IMR-90 (cell line): ENCODE measurements around the gene SLC6A13. TPM values are rescaled to one million over a fixed set of nuclear protein-coding genes. Genes with fewer than 3 reads are reported as not detected.

Source experiments
- ATAC-seq: fragments of 200-7000 bp; cut with Tn5 transposase; 2 replicates; pipeline ENCODE4 v1.9.1; 2020; ENCODE audit warnings: low read depth, mild to moderate bottlenecking, moderate library complexity
- BruUV-seq: library from RNA; stranded (reverse); fragments of 400-500 nt; replicated peaks from 2 replicates; lab custom pipeline; 2021; lab: Mats Ljungman, UMichigan
- CTCF ChIA-PET: fragments of 300-600 bp; formaldehyde crosslinking; extraction: SDS; loops from one replicate; lab custom pipeline; 2021; ENCODE audit warnings: antibody characterized with exemption; lab: Yijun Ruan, JAX
- POLR2A ChIA-PET: fragments of 300-600 bp; sonication (Branson Sonifier 250); formaldehyde crosslinking; loops from one replicate; lab custom pipeline; 2022; ENCODE audit warnings: antibody characterized with exemption; ENCODE audit not compliant: unreplicated experiment; lab: Charles Lee
- DNase-seq: peaks from one replicate; pipeline ENCODE4 v3.0.0; 2013
- H2AFZ ChIP-seq: replicated peaks from 2 replicates; pipeline ENCODE3; 2013; ENCODE audit warnings: low read length, mild to moderate bottlenecking; ENCODE audit not compliant: poor library complexity
- H2AK5ac ChIP-seq: 2 replicates; pipeline ENCODE4 v1.6.1; 2013; ENCODE audit warnings: low read depth, low read length, inconsistent platforms
- H2AK9ac ChIP-seq: replicated peaks from 2 replicates; pipeline ENCODE3; 2013; ENCODE audit warnings: mild to moderate bottlenecking, low read depth, low read length, moderate library complexity; ENCODE audit not compliant: poor library complexity
- H2BK120ac ChIP-seq: 2 replicates; pipeline ENCODE4 v1.6.1; 2013; ENCODE audit warnings: low read depth, low read length, inconsistent platforms
- H2BK15ac ChIP-seq: 3 replicates; pipeline ENCODE4 v1.6.1; 2013; ENCODE audit warnings: low read depth, low read length, inconsistent platforms
- H2BK20ac ChIP-seq: 2 replicates; pipeline ENCODE4 v1.6.1; 2013; ENCODE audit warnings: low read depth, mild to moderate bottlenecking, inconsistent platforms, low read length, moderate library complexity
- H2BK5ac ChIP-seq: 2 replicates; pipeline ENCODE4 v1.6.1; 2013; ENCODE audit warnings: mild to moderate bottlenecking, low read depth, low read length, inconsistent platforms; ENCODE audit not compliant: poor library complexity, severe bottlenecking
- H3K14ac ChIP-seq: replicated peaks from 2 replicates; pipeline ENCODE4 v1.6.1; 2013; ENCODE audit warnings: low read depth, low read length, inconsistent platforms
- H3K18ac ChIP-seq: 2 replicates; pipeline ENCODE4 v1.6.1; 2013; ENCODE audit warnings: low read depth, low read length, control low read depth
- H3K23ac ChIP-seq: 2 replicates; pipeline ENCODE4 v1.6.1; 2013; ENCODE audit warnings: low read depth, low read length, inconsistent platforms
- H3K27ac ChIP-seq: 2 replicates; pipeline ENCODE4 v1.5.1; 2013; ENCODE audit warnings: mild to moderate bottlenecking, control low read depth, low read length; ENCODE audit not compliant: insufficient read depth
- H3K27me3 ChIP-seq: 2 replicates; pipeline ENCODE4 v1.6.1; 2013; ENCODE audit warnings: low read length; ENCODE audit not compliant: control insufficient read depth, insufficient read depth
- H3K36me3 ChIP-seq: 2 replicates; pipeline ENCODE4 v1.6.1; 2013; ENCODE audit warnings: low read length, mixed read lengths; ENCODE audit not compliant: control insufficient read depth, insufficient read depth
- H3K4ac ChIP-seq: 2 replicates; pipeline ENCODE4 v1.6.1; 2013; ENCODE audit warnings: low read depth, low read length, inconsistent platforms
- H3K4me1 ChIP-seq: 2 replicates; pipeline ENCODE4 v1.6.1; 2013; ENCODE audit warnings: low read length, mixed read lengths; ENCODE audit not compliant: control insufficient read depth, insufficient read depth
- H3K4me2 ChIP-seq: 2 replicates; pipeline ENCODE4 v1.6.1; 2013; ENCODE audit warnings: low read depth, mild to moderate bottlenecking, control low read depth, low read length, moderate library complexity
- H3K4me3 ChIP-seq: 2 replicates; pipeline ENCODE4 v1.5.1; 2013; ENCODE audit warnings: low read depth, mild to moderate bottlenecking, control low read depth, low read length, moderate library complexity; ENCODE audit not compliant: insufficient read depth
- H3K56ac ChIP-seq: 2 replicates; pipeline ENCODE4 v1.6.1; 2013; ENCODE audit warnings: low read length, inconsistent platforms; ENCODE audit not compliant: insufficient read depth; ENCODE audit errors: extremely low read depth
- H3K79me1 ChIP-seq, 2 experiments: 2 replicates each; pipeline ENCODE4 v1.6.1; 2013; ENCODE audit warnings: low read length in 2 of 2, inconsistent platforms in 1 of 2, low read depth in 1 of 2
- H3K9ac ChIP-seq: 2 replicates; pipeline ENCODE4 v1.6.1; 2013; ENCODE audit warnings: low read depth, low read length, control low read depth
- H3K9me1 ChIP-seq: 2 replicates; pipeline ENCODE4 v1.6.1; 2013; ENCODE audit warnings: low read length, inconsistent platforms; ENCODE audit not compliant: insufficient read depth
- H3K9me3 ChIP-seq: 2 replicates; pipeline ENCODE4 v1.6.1; 2013; ENCODE audit warnings: low read length; ENCODE audit not compliant: control insufficient read depth, insufficient read depth
- H4K20me1 ChIP-seq: 2 replicates; pipeline ENCODE4 v1.6.1; 2013; ENCODE audit warnings: low read length, inconsistent platforms; ENCODE audit not compliant: insufficient read depth
- H4K5ac ChIP-seq: 2 replicates; pipeline ENCODE4 v1.6.1; 2013; ENCODE audit warnings: mild to moderate bottlenecking, low read depth, low read length, control low read depth
- H4K8ac ChIP-seq, 2 experiments: 2 replicates each; pipeline ENCODE4 v1.6.1; 2013; ENCODE audit warnings: low read depth in 2 of 2, low read length in 2 of 2, control low read depth in 1 of 2, inconsistent platforms in 1 of 2
- H4K91ac ChIP-seq: 2 replicates; pipeline ENCODE4 v1.6.1; 2013; ENCODE audit warnings: low read depth, low read length, inconsistent platforms; ENCODE audit not compliant: insufficient read depth
- BHLHE40 ChIP-seq: fragments of 150-350 bp; IDR thresholded peaks from 2 replicates; pipeline ENCODE4 v1.6.1; 2016; ENCODE audit warnings: mild to moderate bottlenecking, low read depth, low read length
- CEBPB ChIP-seq: IDR thresholded peaks from 2 replicates; pipeline ENCODE4 v1.6.1; 2012; ENCODE audit warnings: low read depth, low read length, improper control_type of control experiment
- FOS ChIP-seq: fragments of 150-350 bp; IDR thresholded peaks from 2 replicates; pipeline ENCODE4 v1.6.1; 2016; ENCODE audit warnings: low read depth, low read length
- MAFK ChIP-seq: IDR thresholded peaks from 2 replicates; pipeline ENCODE4 v1.6.1; 2012; ENCODE audit warnings: low read depth, low read length, improper control_type of control experiment
- MAZ ChIP-seq: IDR thresholded peaks from 2 replicates; pipeline ENCODE4 v1.6.1; 2012; ENCODE audit warnings: low read depth, mild to moderate bottlenecking, low read length, improper control_type of control experiment, moderate library complexity, borderline replicate concordance
- MXI1 ChIP-seq: IDR thresholded peaks from 2 replicates; pipeline ENCODE4 v1.6.1; 2012; ENCODE audit warnings: low read depth, mild to moderate bottlenecking, low read length, moderate library complexity, borderline replicate concordance
- NFE2L2 ChIP-seq: fragments of 150-350 bp; IDR thresholded peaks from 2 replicates; pipeline ENCODE4 v1.6.1; 2016; ENCODE audit warnings: low read depth, mild to moderate bottlenecking, low read length
- POLR2A ChIP-seq: IDR thresholded peaks from 2 replicates; pipeline ENCODE4 v1.6.1; 2012; ENCODE audit warnings: mild to moderate bottlenecking, low read depth, low read length
- RAD21 ChIP-seq: IDR thresholded peaks from 2 replicates; pipeline ENCODE4 v1.6.1; 2012; ENCODE audit warnings: low read length, improper control_type of control experiment
- RCOR1 ChIP-seq: IDR thresholded peaks from 2 replicates; pipeline ENCODE4 v1.6.1; 2012; ENCODE audit warnings: mild to moderate bottlenecking, low read length, improper control_type of control experiment; ENCODE audit not compliant: insufficient replicate concordance
- RFX5 ChIP-seq: IDR thresholded peaks from 2 replicates; pipeline ENCODE4 v1.8.0; 2012; ENCODE audit warnings: low read depth, mild to moderate bottlenecking, low read length, moderate library complexity
- SMC3 ChIP-seq: fragments of 150-350 bp; IDR thresholded peaks from 2 replicates; pipeline ENCODE4 v1.6.1; 2016; ENCODE audit warnings: low read depth, mild to moderate bottlenecking, antibody characterized with exemption, low read length, moderate library complexity
- WGBS, 2 experiments: methylation state at CpG; one replicate each; pipeline versions ENCODE4 v1.1.5 to v1.1.7; 2013; ENCODE audit warnings: missing lambda C conversion rate in 2 of 2; ENCODE audit not compliant: insufficient read length in 1 of 2; ENCODE audit errors: extremely low coverage in 2 of 2; 5-methylcytosine and 5-hydroxymethylcytosine counted together
- dilution Hi-C: fragments of 300-500 bp; cut with HindIII; formaldehyde crosslinking; loops from one replicate; pipeline ENCODE4 v1.14.3; 2018; ENCODE audit warnings: low sequenced_read_pairs; ENCODE audit not compliant: unreplicated experiment
- in situ Hi-C: fragments of 300-500 bp; cut with MboI; formaldehyde crosslinking; loops from 3 replicates; pipeline ENCODE4 v1.14.3; 2019; ENCODE audit warnings: low sequenced_read_pairs, inconsistent platforms, mixed read lengths
- intact Hi-C: fragments of 100-400 bp; cut with micrococcal nuclease; formaldehyde crosslinking; loops from 2 replicates; pipeline ENCODE4 v1.10.0; 2022
- polyA plus RNA-seq, 3 experiments: library from polyadenylated mRNA; depleted of rRNA; stranded (reverse); fragments of >200 nt; gene quantifications; 2 replicates each; pipeline ENCODE4 v1.2.3, GENCODE V29; 2012; ENCODE audit warnings: low replicate concordance in 1 of 3
- total RNA-seq: library from RNA; depleted of rRNA; stranded (reverse); fragments of >200 nt; gene quantifications from 2 replicates; pipeline ENCODE4 v1.2.3, GENCODE V29; 2012
- TF ChIP-seq, protein P1 (sequence below): conservative IDR thresholded peaks from 2 replicates; pipeline ENCODE4 v1.5.1; 2012; ENCODE audit warnings: mild to moderate bottlenecking, low read depth, low read length, improper control_type of control experiment
- TF ChIP-seq, protein P2 (sequence below): fragments of 150-350 bp; IDR thresholded peaks from 2 replicates; pipeline ENCODE4 v1.6.1; 2017; ENCODE audit warnings: mild to moderate bottlenecking, antibody characterized with exemption, low read length, low read depth
- TF ChIP-seq, protein P3 (sequence below): fragments of 150-350 bp; IDR thresholded peaks from 2 replicates; pipeline ENCODE4 v1.6.1; 2016; ENCODE audit warnings: low read depth, mild to moderate bottlenecking, low read length, moderate library complexity, borderline replicate concordance

Gene SLC6A13
- total and polyA plus RNA-seq, 2 of the 4 experiments (the other 2 are of a cell fraction): under 0.01 to 0.10 TPM

DNA sequence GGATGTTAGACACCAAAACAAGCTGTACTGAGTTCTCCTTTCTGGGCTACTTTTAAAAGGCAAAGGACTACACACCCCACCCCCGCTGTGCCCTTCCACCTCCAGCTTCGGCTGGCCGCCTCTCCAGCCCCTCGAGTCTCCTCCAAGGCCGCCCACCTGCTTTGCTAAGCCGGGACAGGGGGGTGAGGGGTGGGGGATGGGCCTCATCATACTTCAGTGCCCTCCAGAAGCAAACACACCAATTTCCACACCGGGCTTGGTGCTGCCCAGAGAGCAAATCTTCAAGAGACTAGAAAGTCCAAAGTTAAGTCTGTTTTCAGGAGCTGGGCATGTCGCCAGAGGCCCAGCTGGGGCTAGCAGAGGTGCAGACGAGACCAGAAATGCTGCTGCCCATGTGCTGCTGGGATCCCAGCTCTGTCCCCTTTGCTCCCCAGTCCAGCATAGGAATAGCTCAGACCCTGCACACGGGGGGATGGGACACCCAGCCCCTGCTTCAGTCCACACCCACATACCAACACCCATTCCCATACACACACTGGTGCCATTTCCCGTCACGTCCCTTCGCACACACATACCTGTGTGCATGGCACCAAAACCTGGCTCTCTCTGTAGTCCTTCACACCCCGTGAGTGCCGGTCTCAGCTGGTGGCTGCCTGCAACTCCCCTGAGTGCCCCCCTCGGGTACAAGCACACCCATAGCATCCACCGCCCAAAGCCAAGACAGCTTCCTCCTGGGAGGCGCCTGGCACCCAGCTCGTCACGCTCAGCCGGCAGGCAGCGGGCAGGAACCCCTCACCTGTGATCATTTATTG is 49.7 kb downstream of the SLC6A13 start:
- Histone ChIP-seq H4K8ac (no peak overlapping the region), H3K4me2 (no peak overlapping the region), H3K14ac (no peak overlapping the region), H3K4ac (no peak overlapping the region), H3K56ac (no peak overlapping the region), H4K20me1 (no peaks in the 10 kb centered on the region; the same call in 1 of the 2 replicates), H2BK20ac (no peak overlapping the region), H2AK9ac (no peak overlapping the region), H3K4me1 (peaks cover 2% of the 10 kb centered on the region; the same call in 1 of the 2 replicates), H3K9me1 (no peaks in the 10 kb centered on the region), H3K9ac (no peak overlapping the region), H3K4me3 (no peak overlapping the region), H3K23ac (no peak overlapping the region), H2AFZ (peak overlapping the region; percentile 19), H4K91ac (no peak overlapping the region), H2BK5ac (no peak overlapping the region), H4K5ac (no peak overlapping the region), H2BK15ac (no peak overlapping the region), H3K79me1 (no peaks in the 10 kb centered on the region), H3K27me3 (peaks cover 72% of the 10 kb centered on the region), H2AK5ac (no peak overlapping the region), H3K27ac (no peak overlapping the region), H3K18ac (no peak overlapping the region), H2BK120ac (no peak overlapping the region), H3K9me3 (no peaks in the 10 kb centered on the region), H3K36me3 (no peaks in the 10 kb centered on the region)
- ChIA-PET CTCF (interaction anchor here (0.6 kb wide), 1 partner anchor 137 kb away, joined by 4 read pairs; no protein-coding TSS in a partner anchor), POLR2A (no interaction called here)
- WGBS, 2 experiments: 55% methylated on average over 12 of the region's 22 CpGs; no CpG with 5 or more reads in 1 of the 2 experiments
- in situ Hi-C loops (no loop called here), dilution Hi-C loops (no loop called here), intact Hi-C loops (no loop called here)
- peak; percentile 6 for DNase-seq
- no TSS peak for BruUV-seq
- ATAC-seq: no peak; the same call in none of the 2 replicates
- no peak for TF ChIP-seq MAZ
- no peak for TF ChIP-seq BHLHE40
- TF ChIP-seq MXI1: no peak
- TF ChIP-seq RAD21: no peak
- no peak for TF ChIP-seq FOS
- no peak for TF ChIP-seq RFX5
- no peak for TF ChIP-seq RCOR1
- TF ChIP-seq CEBPB: no peak
- TF ChIP-seq SMC3: no peak
- no peak for TF ChIP-seq POLR2A
- TF ChIP-seq MAFK: no peak
- TF ChIP-seq, protein P1, sequence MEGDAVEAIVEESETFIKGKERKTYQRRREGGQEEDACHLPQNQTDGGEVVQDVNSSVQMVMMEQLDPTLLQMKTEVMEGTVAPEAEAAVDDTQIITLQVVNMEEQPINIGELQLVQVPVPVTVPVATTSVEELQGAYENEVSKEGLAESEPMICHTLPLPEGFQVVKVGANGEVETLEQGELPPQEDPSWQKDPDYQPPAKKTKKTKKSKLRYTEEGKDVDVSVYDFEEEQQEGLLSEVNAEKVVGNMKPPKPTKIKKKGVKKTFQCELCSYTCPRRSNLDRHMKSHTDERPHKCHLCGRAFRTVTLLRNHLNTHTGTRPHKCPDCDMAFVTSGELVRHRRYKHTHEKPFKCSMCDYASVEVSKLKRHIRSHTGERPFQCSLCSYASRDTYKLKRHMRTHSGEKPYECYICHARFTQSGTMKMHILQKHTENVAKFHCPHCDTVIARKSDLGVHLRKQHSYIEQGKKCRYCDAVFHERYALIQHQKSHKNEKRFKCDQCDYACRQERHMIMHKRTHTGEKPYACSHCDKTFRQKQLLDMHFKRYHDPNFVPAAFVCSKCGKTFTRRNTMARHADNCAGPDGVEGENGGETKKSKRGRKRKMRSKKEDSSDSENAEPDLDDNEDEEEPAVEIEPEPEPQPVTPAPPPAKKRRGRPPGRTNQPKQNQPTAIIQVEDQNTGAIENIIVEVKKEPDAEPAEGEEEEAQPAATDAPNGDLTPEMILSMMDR: no peak
- TF ChIP-seq NFE2L2: no peak
- TF ChIP-seq, protein P2, sequence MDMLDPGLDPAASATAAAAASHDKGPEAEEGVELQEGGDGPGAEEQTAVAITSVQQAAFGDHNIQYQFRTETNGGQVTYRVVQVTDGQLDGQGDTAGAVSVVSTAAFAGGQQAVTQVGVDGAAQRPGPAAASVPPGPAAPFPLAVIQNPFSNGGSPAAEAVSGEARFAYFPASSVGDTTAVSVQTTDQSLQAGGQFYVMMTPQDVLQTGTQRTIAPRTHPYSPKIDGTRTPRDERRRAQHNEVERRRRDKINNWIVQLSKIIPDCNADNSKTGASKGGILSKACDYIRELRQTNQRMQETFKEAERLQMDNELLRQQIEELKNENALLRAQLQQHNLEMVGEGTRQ: no peak
- TF ChIP-seq, protein P3, sequence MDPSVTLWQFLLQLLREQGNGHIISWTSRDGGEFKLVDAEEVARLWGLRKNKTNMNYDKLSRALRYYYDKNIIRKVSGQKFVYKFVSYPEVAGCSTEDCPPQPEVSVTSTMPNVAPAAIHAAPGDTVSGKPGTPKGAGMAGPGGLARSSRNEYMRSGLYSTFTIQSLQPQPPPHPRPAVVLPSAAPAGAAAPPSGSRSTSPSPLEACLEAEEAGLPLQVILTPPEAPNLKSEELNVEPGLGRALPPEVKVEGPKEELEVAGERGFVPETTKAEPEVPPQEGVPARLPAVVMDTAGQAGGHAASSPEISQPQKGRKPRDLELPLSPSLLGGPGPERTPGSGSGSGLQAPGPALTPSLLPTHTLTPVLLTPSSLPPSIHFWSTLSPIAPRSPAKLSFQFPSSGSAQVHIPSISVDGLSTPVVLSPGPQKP: no peak
